HepG2 (cell line): ENCODE measurements around the gene LDLRAD4. TPM values are rescaled to one million over a fixed set of nuclear protein-coding genes. Genes with fewer than 3 reads are reported as not detected.
A peak's percentile ranks its signal among the peaks of the same experiment; 100 is the strongest.

Experiments used
- ATAC-seq: fragments of 200-7000 bp; cut with Tn5 transposase; 3 replicates; pipeline ENCODE4 v1.9.1; 2020; ENCODE audit warnings: mild to moderate bottlenecking, moderate library complexity
- BruUV-seq: library from RNA; stranded (reverse); fragments of 400-500 nt; replicated peaks from 2 replicates; lab custom pipeline; 2021; lab: Mats Ljungman, UMichigan
- CTCF ChIA-PET: fragments of 300-600 bp; formaldehyde crosslinking; extraction: SDS; loops from one replicate; lab custom pipeline; 2021; ENCODE audit warnings: low total read pairs, inconsistent platforms, low intra/inter-chr PET ratio; lab: Yijun Ruan, JAX
- POLR2A ChIA-PET: fragments of 350-600 bp; sonication (Branson Sonifier 250); formaldehyde crosslinking; loops from one replicate; lab custom pipeline; 2020; ENCODE audit warnings: antibody characterized with exemption, inconsistent platforms; lab: Yijun Ruan, JAX
- DNase-seq: peaks from one replicate; pipeline ENCODE4 v3.0.0-alpha.2; 2015; ENCODE audit warnings: low spot score
- FAIRE-seq: peaks from 3 replicates; lab custom pipeline; 2011; peaks lifted over from hg19 to GRCh38; lab: Jason Lieb, UNC
- H2AFZ ChIP-seq: one replicate; pipeline ENCODE4 v1.6.1; 2011; ENCODE audit warnings: low read length, inconsistent platforms
- H3K27ac ChIP-seq: fragments of 300-600 bp; 3 replicates; pipeline ENCODE4 v1.8.0; 2011; ENCODE audit warnings: mixed run types, mild to moderate bottlenecking, mixed read lengths, low read length, inconsistent platforms; ENCODE audit not compliant: insufficient read depth; ENCODE audit errors: extremely low read length
- H3K27me3 ChIP-seq, 2 experiments: fragments of 200-600 bp in 1 of 2; 2 replicates in 1 of 2; 3 replicates in 1 of 2; pipeline versions ENCODE4 v1.6.0 to v1.8.0; 2011; ENCODE audit warnings: low read length in 2 of 2, mild to moderate bottlenecking in 2 of 2, moderate library complexity in 2 of 2, inconsistent platforms in 1 of 2; ENCODE audit not compliant: insufficient read depth in 2 of 2, control insufficient read depth in 1 of 2
- H3K36me3 ChIP-seq, 2 experiments: fragments of 200-600 bp in 1 of 2; replicated peaks in 1 of 2; 2 replicates in 1 of 2; 3 replicates in 1 of 2; pipeline versions ENCODE4 v1.5.1 to v1.8.0; 2011; ENCODE audit warnings: low read length in 2 of 2, inconsistent platforms in 1 of 2; ENCODE audit not compliant: insufficient read depth in 2 of 2, control insufficient read depth in 1 of 2
- H3K4me1 ChIP-seq: 2 replicates; pipeline ENCODE4 v1.5.1; 2012; ENCODE audit warnings: low read length, inconsistent platforms; ENCODE audit not compliant: insufficient read depth
- H3K4me2 ChIP-seq: 2 replicates; pipeline ENCODE4 v1.6.0; 2011; ENCODE audit warnings: low read depth, low read length, inconsistent platforms
- H3K4me3 ChIP-seq, 3 experiments: fragments of 200-600 bp in 1 of 3; sonication (generic), shearing (Covaris generic) in 1 of 3; replicated peaks in 1 of 3; 2 replicates each; pipeline ENCODE4 v1.5.1; 2011 to 2016; ENCODE audit warnings: low read length in 3 of 3, inconsistent platforms in 2 of 3, low read depth in 2 of 3, mild to moderate bottlenecking in 2 of 3, control low read depth in 1 of 3, mixed read lengths in 1 of 3; ENCODE audit not compliant: insufficient read depth in 1 of 3
- H3K79me2 ChIP-seq: one replicate; pipeline ENCODE4 v1.6.1; 2011; ENCODE audit warnings: low read length, inconsistent platforms; ENCODE audit not compliant: insufficient read depth
- H3K9ac ChIP-seq: 2 replicates; pipeline ENCODE4 v1.6.0; 2011; ENCODE audit warnings: mild to moderate bottlenecking, low read depth, low read length, inconsistent platforms; ENCODE audit not compliant: insufficient read depth
- H3K9me3 ChIP-seq: 2 replicates; pipeline ENCODE4 v1.5.1; 2012; ENCODE audit warnings: mild to moderate bottlenecking, low read length
- H4K20me1 ChIP-seq: 2 replicates; pipeline ENCODE4 v1.6.0; 2011; ENCODE audit warnings: inconsistent platforms, mild to moderate bottlenecking, low read length, moderate library complexity; ENCODE audit not compliant: insufficient read depth
- ARID5B ChIP-seq: IDR thresholded peaks from 2 replicates; pipeline ENCODE4 v1.4.0; 2020; ENCODE audit warnings: mild to moderate bottlenecking, missing genetic modification reagents
- FOXK2 ChIP-seq: fragments of 450-650 bp; IDR thresholded peaks from 2 replicates; pipeline ENCODE4 v1.6.1; 2016
- MAFF ChIP-seq: IDR thresholded peaks from 2 replicates; pipeline ENCODE4 v1.6.1; 2011; ENCODE audit warnings: low read depth, low read length, improper control_type of control experiment
- MAFK ChIP-seq, 2 experiments: IDR thresholded peaks in 1 of 2; conservative IDR thresholded peaks in 1 of 2; 2 replicates each; pipeline ENCODE4 v1.6.1; 2011; ENCODE audit warnings: improper control_type of control experiment in 2 of 2, low read length in 2 of 2
- ZNF160 ChIP-seq: sonication (generic); formaldehyde crosslinking; IDR thresholded peaks from 2 replicates; pipeline ENCODE4 v1.8.0; 2022; ENCODE audit warnings: mild to moderate bottlenecking, inconsistent platforms, missing genetic modification reagents
- WGBS: methylation state at CpG from one replicate; pipeline ENCODE4 v1.1.6; 2017; ENCODE audit warnings: low lambda C conversion rate; 5-methylcytosine and 5-hydroxymethylcytosine counted together
- in situ Hi-C: cut with HindIII; loops from 2 replicates; pipeline ENCODE4 v1.10.0; 2017; ENCODE audit warnings: low pct_unique_long_range_greater_than_20kb; ENCODE audit not compliant: extremely low pct_ligation_motif_present
- intact Hi-C: fragments of 100-400 bp; cut with micrococcal nuclease; formaldehyde crosslinking; loops from one replicate; pipeline ENCODE4 v1.10.0; 2022; ENCODE audit not compliant: unreplicated experiment
- polyA plus RNA-seq, 8 experiments: library from polyadenylated mRNA; depleted of rRNA in 3 of 8; stranded (reverse) in 7 of 8; unstranded in 1 of 8; fragments of >200 nt; fragmentation: Illumina TruSeq in 4 of 8; extraction: Trizol in 4 of 8; gene quantifications; 2 replicates each; pipeline versions ENCODE4 v1.2.1 to v1.2.3, GENCODE V29; 2011 to 2016; ENCODE audit warnings: low read depth in 4 of 8, missing spikeins in 1 of 8, mixed read lengths in 1 of 8; ENCODE audit not compliant: insufficient read depth in 1 of 8
- total RNA-seq, 5 experiments: library from RNA; depleted of rRNA; stranded (reverse); fragments of >200 nt; fragmentation: Illumina TruSeq; extraction: Trizol; gene quantifications; 2 replicates each; pipeline ENCODE4 v1.2.3, GENCODE V29; 2016; ENCODE audit warnings: low read depth in 1 of 5

The LDLRAD4 gene
- total and polyA plus RNA-seq, 2 of the 13 experiments (the other 11 are each of a cell fraction or from before 2014, with no cell fraction given), result 13.6 to 20.9 TPM

- TF ChIP-seq ARID5B (CRISPR knock-in tag), result no peak
These were observed 26.8 kb upstream of the LDLRAD4 start (continued) for GRCh38 chr18:13191779-13192178.

GRCh38 chr18:13192970-13193369 is 25.6 kb upstream of the LDLRAD4 start:
- POLR2A ChIA-PET, result no interaction called here
- in situ Hi-C loops, result no loop called here

More at GRCh38 chr18:13192970-13193369, 25.6 kb upstream of the LDLRAD4 start:
- ATAC-seq (no peak), FAIRE-seq (no peak)
- Histone ChIP-seq H3K79me2 (no peaks in the 10 kb centered on the region), H3K9ac (no peak overlapping the region), H3K36me3 (no peaks in the 10 kb centered on the region), H3K4me3 (no peak overlapping the region), H3K4me2 (no peak overlapping the region), H3K9me3 (no peaks in the 10 kb centered on the region), H3K4me1 (peaks cover 12% of the 10 kb centered on the region)
- TF ChIP-seq MAFF, result peak; percentile 69
- no peak for TF ChIP-seq FOXK2
- no peak for TF ChIP-seq ZNF160 (CRISPR knock-in tag)
- peak; percentile 53 to 80; a peak in 3 of 4 replicates for TF ChIP-seq MAFK (conservative IDR thresholded peaks at IDR 0.05 in 1 of 2, IDR thresholded peaks at IDR 0.05 in 1 of 2; ENCODE audit: low read length in 2 of 2)
- TF ChIP-seq, all 625 proteins: peak for 2
- Histone ChIP-seq H3K27me3 (no peaks in the 10 kb centered on the region; a peak in 2 of 5 replicates), H3K27ac (no peak overlapping the region), H4K20me1 (no peaks in the 10 kb centered on the region), H2AFZ (no peak overlapping the region)
- CTCF ChIA-PET, result no interaction called here
- WGBS, result 71% methylated on average over 2 of the region's 2 CpGs
- intact Hi-C loops, result no loop called here
- no peak for DNase-seq
- no TSS peak for BruUV-seq
